H1 (cell line): ENCODE data around the gene TBX3. TPM values are rescaled to one million over a fixed set of nuclear protein-coding genes. Genes with fewer than 3 reads are reported as not detected.

Experiments
- CTCF ChIA-PET: fragments of 300-600 bp; sonication (Branson Sonifier 250); formaldehyde crosslinking; loops from one replicate; lab custom pipeline; 2021; ENCODE audit not compliant: partially characterized antibody; lab: Charles Lee
- POLR2A ChIA-PET: fragments of 300-600 bp; sonication (Branson Sonifier 250); formaldehyde crosslinking; loops from one replicate; lab custom pipeline; 2021; ENCODE audit warnings: inconsistent platforms; ENCODE audit not compliant: partially characterized antibody; lab: Charles Lee
- DNase-seq, 2 experiments: peaks; one replicate each; pipeline versions ENCODE4 v3.0.0 to v3.0.0-alpha.2; 2010 to 2022; ENCODE audit warnings: low spot score in 2 of 2, low read depth in 1 of 2, mixed read lengths in 1 of 2
- FAIRE-seq: peaks from 2 replicates; lab custom pipeline; 2011; peaks lifted over from hg19 to GRCh38; lab: Jason Lieb, UNC
- H2AFZ ChIP-seq: 2 replicates; pipeline ENCODE4 v1.8.1; 2012; ENCODE audit warnings: low read length, inconsistent platforms
- H2AK5ac ChIP-seq: 2 replicates; pipeline ENCODE4 v1.6.1; 2013; ENCODE audit warnings: low read depth, low read length
- H2BK120ac ChIP-seq: replicated peaks from 2 replicates; pipeline ENCODE3; 2013; ENCODE audit warnings: low read depth, low read length, inconsistent platforms
- H2BK12ac ChIP-seq: 2 replicates; pipeline ENCODE4 v1.6.1; 2013; ENCODE audit warnings: low read depth, low read length
- H2BK15ac ChIP-seq: 2 replicates; pipeline ENCODE4 v1.6.1; 2013; ENCODE audit warnings: low read length
- H2BK20ac ChIP-seq: 2 replicates; pipeline ENCODE4 v1.6.1; 2013; ENCODE audit warnings: low read length
- H2BK5ac ChIP-seq: 2 replicates; pipeline ENCODE4 v1.6.1; 2013; ENCODE audit warnings: low read depth, low read length
- H3K14ac ChIP-seq: 2 replicates; pipeline ENCODE4 v1.6.1; 2013; ENCODE audit warnings: inconsistent platforms; ENCODE audit not compliant: insufficient read length
- H3K18ac ChIP-seq: 2 replicates; pipeline ENCODE4 v1.6.1; 2013; ENCODE audit warnings: low read length; ENCODE audit errors: extremely low read depth
- H3K23ac ChIP-seq: 2 replicates; pipeline ENCODE4 v1.6.1; 2013; ENCODE audit warnings: inconsistent platforms; ENCODE audit not compliant: insufficient read length
- H3K23me2 ChIP-seq: 2 replicates; pipeline ENCODE4 v1.6.1; 2013; ENCODE audit warnings: low read depth, low read length
- H3K27ac ChIP-seq: 2 replicates; pipeline ENCODE4 v1.6.1; 2011; ENCODE audit warnings: low read depth, low read length, inconsistent platforms
- H3K27me3 ChIP-seq, 4 experiments: replicated peaks in 1 of 4; 1 replicate in 1 of 4; 2 replicates in 3 of 4; pipeline versions ENCODE4 v1.6.1 to v1.8.1; 2011 to 2013; ENCODE audit warnings: low read length in 3 of 4, mild to moderate bottlenecking in 3 of 4, inconsistent platforms in 2 of 4, mixed read lengths in 2 of 4, moderate library complexity in 1 of 4; ENCODE audit not compliant: control insufficient read depth in 3 of 4, insufficient read depth in 3 of 4; ENCODE audit errors: extremely low read depth in 1 of 4
- H3K36me3 ChIP-seq, 4 experiments: 2 replicates each; pipeline versions ENCODE4 v1.6.1 to v1.8.1; 2011 to 2013; ENCODE audit warnings: mild to moderate bottlenecking in 4 of 4, low read length in 3 of 4, moderate library complexity in 2 of 4, control low read depth in 1 of 4, inconsistent platforms in 1 of 4; ENCODE audit not compliant: insufficient read depth in 4 of 4, control insufficient read depth in 2 of 4
- H3K4ac ChIP-seq: replicated peaks from 2 replicates; pipeline ENCODE3; 2013; ENCODE audit warnings: low read length, low read depth, mixed read lengths, inconsistent platforms; ENCODE audit not compliant: insufficient read length
- H3K4me1 ChIP-seq, 4 experiments: replicated peaks in 1 of 4; 1 replicate in 1 of 4; 2 replicates in 3 of 4; pipeline versions ENCODE4 v1.6.1 to v1.8.1; 2011 to 2013; ENCODE audit warnings: low read length in 3 of 4, inconsistent platforms in 2 of 4, mixed read lengths in 1 of 4; ENCODE audit not compliant: insufficient read depth in 4 of 4, control insufficient read depth in 3 of 4
- H3K4me2 ChIP-seq, 2 experiments: 2 replicates each; pipeline versions ENCODE4 v1.6.1 to v1.8.1; 2011 to 2013; ENCODE audit warnings: low read depth in 2 of 2, low read length in 2 of 2, control low read depth in 1 of 2, inconsistent platforms in 1 of 2, mild to moderate bottlenecking in 1 of 2; ENCODE audit not compliant: insufficient read depth in 1 of 2
- H3K4me3 ChIP-seq, 4 experiments: fragments of 200-600, 300-600 bp in 1 of 4; sonication (generic), shearing (Covaris generic), sonication (Bioruptor Twin) in 1 of 4; 2 replicates each; pipeline versions ENCODE4 v1.5.1 to v1.8.1; 2011 to 2016; ENCODE audit warnings: low read length in 4 of 4, low read depth in 3 of 4, control low read depth in 2 of 4, inconsistent platforms in 2 of 4, mild to moderate bottlenecking in 2 of 4, mixed read lengths in 1 of 4, moderate library complexity in 1 of 4; ENCODE audit not compliant: insufficient read depth in 2 of 4; ENCODE audit errors: extremely low read depth in 1 of 4
- H3K56ac ChIP-seq: replicated peaks from 2 replicates; pipeline ENCODE3; 2013; ENCODE audit warnings: low read depth, mild to moderate bottlenecking, mixed read lengths, low read length, inconsistent platforms; ENCODE audit not compliant: insufficient read length
- H3K79me1 ChIP-seq: 2 replicates; pipeline ENCODE4 v1.6.1; 2013; ENCODE audit warnings: low read depth, low read length, control low read depth
- H3K79me2 ChIP-seq, 2 experiments: 2 replicates each; pipeline versions ENCODE4 v1.6.1 to v1.8.1; 2012 to 2013; ENCODE audit warnings: low read length in 2 of 2, mild to moderate bottlenecking in 2 of 2, inconsistent platforms in 1 of 2; ENCODE audit not compliant: insufficient read depth in 2 of 2, control insufficient read depth in 1 of 2
- H3K9ac ChIP-seq, 4 experiments: replicated peaks in 1 of 4; 1 replicate in 1 of 4; 2 replicates in 3 of 4; pipeline versions ENCODE4 v1.6.1 to v1.8.1; 2011 to 2013; ENCODE audit warnings: low read depth in 3 of 4, low read length in 3 of 4, control low read depth in 2 of 4, mild to moderate bottlenecking in 2 of 4, moderate library complexity in 2 of 4, inconsistent platforms in 1 of 4; ENCODE audit errors: extremely low read depth in 1 of 4
- H3K9me3 ChIP-seq, 2 experiments: 2 replicates each; pipeline versions ENCODE4 v1.6.1 to v1.8.1; 2012 to 2013; ENCODE audit warnings: mild to moderate bottlenecking in 2 of 2, moderate library complexity in 2 of 2, control low read depth in 1 of 2, inconsistent platforms in 1 of 2, low read depth in 1 of 2, low read length in 1 of 2, mixed read lengths in 1 of 2; ENCODE audit not compliant: insufficient read depth in 2 of 2
- H4K20me1 ChIP-seq, 2 experiments: replicated peaks in 1 of 2; 2 replicates each; pipeline versions ENCODE3 to v1.8.1; 2011 to 2013; ENCODE audit warnings: inconsistent platforms in 2 of 2, low read length in 2 of 2, mild to moderate bottlenecking in 1 of 2; ENCODE audit not compliant: insufficient read depth in 2 of 2, control insufficient read depth in 1 of 2
- H4K5ac ChIP-seq: 2 replicates; pipeline ENCODE4 v1.6.1; 2013; ENCODE audit warnings: low read length, low read depth, mixed read lengths, inconsistent platforms; ENCODE audit not compliant: insufficient read length
- H4K8ac ChIP-seq: 2 replicates; pipeline ENCODE4 v1.8.0; 2013; ENCODE audit warnings: mild to moderate bottlenecking, moderate library complexity, low read length, inconsistent platforms; ENCODE audit not compliant: insufficient read depth; ENCODE audit errors: extremely low read depth
- H4K91ac ChIP-seq: replicated peaks from 2 replicates; pipeline ENCODE3; 2013; ENCODE audit warnings: low read length, mixed read lengths, inconsistent platforms; ENCODE audit not compliant: insufficient read length
- CBX5 ChIP-seq: fragments of 300-800, 300-1000 bp; sonication (generic); IDR thresholded peaks from 2 replicates; pipeline ENCODE4 v1.7.1; 2016; ENCODE audit warnings: antibody characterized with exemption, low read length, low read depth
- EGR1 ChIP-seq: IDR thresholded peaks from 2 replicates; pipeline ENCODE4 v1.6.1; 2011; ENCODE audit warnings: low read depth, low read length, borderline replicate concordance
- KDM1A ChIP-seq: fragments of 200-600, 300-600 bp; sonication (generic); IDR thresholded peaks from 2 replicates; pipeline ENCODE4 v1.7.1; 2016; ENCODE audit warnings: mild to moderate bottlenecking, low read length, borderline replicate concordance
- KDM4A ChIP-seq: IDR thresholded peaks from one replicate; pipeline ENCODE4 v1.7.1; 2012; ENCODE audit warnings: low read depth, mild to moderate bottlenecking, moderate library complexity, low read length, inconsistent platforms; ENCODE audit not compliant: severe bottlenecking
- POU5F1 ChIP-seq: IDR thresholded peaks from 2 replicates; pipeline ENCODE4 v1.6.1; 2011; ENCODE audit warnings: low read depth, mild to moderate bottlenecking, low read length, moderate library complexity
- RNF2 ChIP-seq: fragments of 200-900, 300-1000 bp; sonication (generic); IDR thresholded peaks from 2 replicates; pipeline ENCODE4 v1.7.1; 2016; ENCODE audit warnings: borderline replicate concordance, low read depth, mild to moderate bottlenecking, antibody characterized with exemption, low read length; ENCODE audit not compliant: poor library complexity, severe bottlenecking; ENCODE audit errors: missing control alignments
- SIX5 ChIP-seq: IDR thresholded peaks from 2 replicates; pipeline ENCODE4 v1.6.1; 2011; ENCODE audit warnings: mild to moderate bottlenecking, low read depth, low read length
- TAF1 ChIP-seq: IDR thresholded peaks from 2 replicates; pipeline ENCODE4 v1.6.1; 2011; ENCODE audit warnings: mild to moderate bottlenecking, low read depth, low read length
- TCF12 ChIP-seq: IDR thresholded peaks from 2 replicates; pipeline ENCODE4 v1.6.1; 2011; ENCODE audit warnings: low read depth, mild to moderate bottlenecking, low read length
- WGBS, 2 experiments: shearing (Covaris generic) in 1 of 2; methylation state at CpG; one replicate each; pipeline versions ENCODE4 v1.1.6 to v1.1.7; 2013 to 2015; ENCODE audit warnings: low lambda C conversion rate in 2 of 2, mixed read lengths in 2 of 2, inconsistent platforms in 1 of 2, low coverage in 1 of 2, missing lambda C conversion rate in 1 of 2; ENCODE audit not compliant: insufficient replicate concordance in 2 of 2, insufficient coverage in 1 of 2, insufficient read length in 1 of 2; ENCODE audit errors: extremely low coverage in 1 of 2, missing lambda C conversion rate in 1 of 2; 5-methylcytosine and 5-hydroxymethylcytosine counted together
- polyA plus RNA-seq, 7 experiments: library from polyadenylated mRNA; depleted of rRNA in 3 of 7; stranded (reverse) in 5 of 7; unstranded in 2 of 7; fragments of >200 nt in 5 of 7; fragments of 200-250 nt in 2 of 7; gene quantifications; 1 replicate in 5 of 7; 2 replicates in 1 of 7; 4 replicates in 1 of 7; pipeline versions ENCODE4 v1.2.1 to v1.2.3, GENCODE V29; 2011 to 2013; ENCODE audit warnings: missing spikeins in 2 of 7, mixed read lengths in 2 of 7
- total RNA-seq: library from RNA; stranded (reverse); fragmentation: NEBNext Ultra II Directional; extraction: Animal tissue kit (Norgen Biotek cat#: 25700); gene quantifications from 2 replicates; pipeline ENCODE4 v1.2.1, GENCODE V29; 2021
- TF ChIP-seq, protein P1 (sequence below): IDR thresholded peaks from 2 replicates; pipeline ENCODE4 v1.6.1; 2011; ENCODE audit warnings: low read length, improper control_type of control experiment

TBX3 gene
- total and polyA plus RNA-seq, 2 of the 8 experiments (the other 6 are each of a cell fraction or from before 2014, with no cell fraction given): 0.09 to 1.0 TPM

DNA sequence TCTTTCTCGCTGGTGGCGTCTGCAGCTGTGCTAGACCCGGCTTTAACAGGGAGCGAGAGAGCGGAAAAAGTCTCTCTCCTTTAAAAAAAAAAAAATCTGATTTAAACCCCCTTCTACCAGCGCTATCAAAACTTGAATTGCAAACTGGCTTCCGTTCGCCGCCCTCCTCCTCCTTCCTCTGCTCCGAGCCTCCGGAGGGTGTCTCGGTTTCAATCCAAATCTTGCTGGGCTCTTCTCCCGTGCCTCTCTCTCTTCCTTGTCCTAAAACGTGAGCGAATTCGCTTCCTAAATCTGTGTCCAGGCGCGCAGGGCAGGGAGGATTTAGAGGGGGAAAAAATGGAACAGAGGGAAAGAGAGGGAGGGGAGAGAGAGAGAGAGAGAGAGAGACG is 272 bp downstream of the TBX3 start:
- Histone ChIP-seq H3K36me3 (no peaks in the 10 kb centered on the region), H3K27me3 (peaks cover 75 to 94% (median 88%) of the 10 kb centered on the region in 4 experiments), H2BK20ac (no peak overlapping the region), H4K20me1 (peaks cover 6 to 18% of the 10 kb centered on the region in 2 experiments), H3K79me1 (no peaks in the 10 kb centered on the region), H3K4me1 (peaks cover 14 to 53% (median 35%) of the 10 kb centered on the region in 4 experiments), H3K79me2 (no peaks in the 10 kb centered on the region), H2AK5ac (no peak overlapping the region), H3K4me2 (peak overlapping the region; percentile 90 to 95), H3K9ac (0 out of 7 replicates have a peak overlapping the region, but pooled peaks of 1 of the 4 experiments have one; percentile 26), H2BK15ac (no peak overlapping the region), H3K4ac (no peak overlapping the region), H4K5ac (no peak overlapping the region), H3K23ac (no peak overlapping the region), H3K18ac (peak overlapping the region; percentile 71; the same call in 1 of the 2 replicates), H3K14ac (no peak overlapping the region), H2BK12ac (no peak overlapping the region; the same call in 1 of the 2 replicates), H3K9me3 (no peaks in the 10 kb centered on the region), H3K4me3 (peak overlapping the region; percentile 35 to 54 (median 39); a peak in 5 of 8 replicates), H2AFZ (no peak overlapping the region), H2BK5ac (no peak overlapping the region; the same call in 1 of the 2 replicates), H4K8ac (no peak overlapping the region), H3K27ac (no peak overlapping the region), H2BK120ac (no peak overlapping the region), H3K23me2 (peaks cover 13% of the 10 kb centered on the region; the same call in 1 of the 2 replicates), H3K56ac (no peak overlapping the region), H4K91ac (no peak overlapping the region)
- FAIRE-seq (no peak), DNase-seq (no peak)
- 0 out of 2 replicates have a peak, but pooled peaks have one; percentile 10 for TF ChIP-seq KDM1A
- TF ChIP-seq RNF2: peak; percentile 39
- TF ChIP-seq SIX5: no peak
- no peak; the same call in 1 of the 2 replicates for TF ChIP-seq EGR1
- no peak for TF ChIP-seq TCF12
- TF ChIP-seq, protein P1, sequence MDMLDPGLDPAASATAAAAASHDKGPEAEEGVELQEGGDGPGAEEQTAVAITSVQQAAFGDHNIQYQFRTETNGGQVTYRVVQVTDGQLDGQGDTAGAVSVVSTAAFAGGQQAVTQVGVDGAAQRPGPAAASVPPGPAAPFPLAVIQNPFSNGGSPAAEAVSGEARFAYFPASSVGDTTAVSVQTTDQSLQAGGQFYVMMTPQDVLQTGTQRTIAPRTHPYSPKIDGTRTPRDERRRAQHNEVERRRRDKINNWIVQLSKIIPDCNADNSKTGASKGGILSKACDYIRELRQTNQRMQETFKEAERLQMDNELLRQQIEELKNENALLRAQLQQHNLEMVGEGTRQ: no peak
- TF ChIP-seq POU5F1: no peak
- TF ChIP-seq TAF1: no peak
- peak; percentile 52 for TF ChIP-seq KDM4A
- no peak for TF ChIP-seq CBX5
- ChIA-PET CTCF (interaction anchor here (0.6 to 2.2 kb wide), 16 partner anchors 11 to 384 kb away, joined by 3 to 15 read pairs (median 4); no protein-coding TSS in a partner anchor), POLR2A (interaction anchor here (0.6 to 5.2 kb wide), 6 partner anchors 8 to 279 kb away, joined by 3 to 45 read pairs (median 4); no protein-coding TSS in a partner anchor)
- 2% methylated on average over 15 of the region's 19 CpGs; no CpG with 5 or more reads in 1 of the 2 experiments for WGBS, 2 experiments
